NOMO-1 treated with DMSO at 0.1 percent for 48 hours (cell line): ENCODE measurements around the gene PSMD11.
A peak's percentile ranks its signal among the peaks of the same experiment; 100 is the strongest.

ENCODE experiments used
- DNase-seq: peaks from one replicate; lab custom pipeline; 2025; ENCODE audit not compliant: unreplicated experiment; lab: John Stamatoyannopoulos, UW

Gene PSMD11

DNA sequence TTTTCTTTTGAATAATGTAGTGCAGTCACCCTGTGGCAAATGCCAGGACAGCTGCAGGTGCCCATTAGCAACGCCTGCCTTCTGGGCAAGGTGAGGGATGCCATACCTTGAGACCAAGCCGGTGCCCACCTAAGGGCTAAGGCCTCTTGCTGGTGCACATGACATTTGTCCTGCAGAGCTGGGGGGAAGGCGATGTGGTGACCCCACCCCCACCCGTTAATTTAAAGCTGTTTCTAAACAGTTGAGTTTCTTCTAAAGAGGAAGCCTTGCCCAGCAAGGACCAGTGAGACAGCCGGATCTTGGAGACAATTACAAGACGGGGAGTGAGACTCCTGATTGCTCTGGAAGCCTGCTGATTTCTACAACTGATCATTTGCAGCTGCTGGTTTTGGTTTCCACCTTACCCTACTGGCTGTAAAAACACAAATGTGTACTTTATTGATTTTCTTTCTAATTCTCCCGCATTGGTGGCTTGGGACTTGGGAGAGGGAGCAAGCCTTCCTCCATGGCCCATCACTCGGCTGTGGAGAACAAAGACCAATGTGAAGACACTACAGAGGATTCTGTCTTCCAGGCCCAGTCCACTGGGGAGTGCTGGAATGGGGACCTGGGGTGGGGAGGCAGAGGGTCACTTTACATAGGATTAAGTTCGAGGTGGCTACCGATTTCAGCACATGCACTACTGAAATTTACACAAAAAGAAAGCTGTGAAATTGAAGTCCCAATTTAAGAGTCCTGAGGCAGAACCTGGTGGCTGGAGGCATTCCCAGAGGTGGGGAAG, 45.2 kb downstream of the PSMD11 start:
- DNase-seq, result peak; percentile 6

DNA sequence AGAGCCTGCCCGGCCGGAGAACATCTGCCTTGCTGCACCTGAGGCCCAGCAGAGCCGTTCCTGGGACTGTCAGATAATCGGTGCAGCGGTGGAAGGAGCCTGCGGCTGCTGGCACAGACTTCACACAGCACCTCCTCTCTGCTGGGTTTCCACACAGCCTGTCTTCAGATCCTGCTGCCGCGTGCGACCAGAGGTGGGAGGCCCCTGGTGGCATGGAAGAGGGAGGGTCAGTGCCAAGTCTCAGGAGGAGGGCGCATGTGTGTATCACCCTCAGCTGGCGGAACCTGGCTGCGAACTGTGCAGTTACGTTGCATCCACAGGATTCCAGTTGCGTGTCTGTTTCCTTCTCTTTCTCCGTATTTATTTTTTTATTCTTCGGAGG, 45.8 kb downstream of the PSMD11 start:
- no peak for DNase-seq

DNA sequence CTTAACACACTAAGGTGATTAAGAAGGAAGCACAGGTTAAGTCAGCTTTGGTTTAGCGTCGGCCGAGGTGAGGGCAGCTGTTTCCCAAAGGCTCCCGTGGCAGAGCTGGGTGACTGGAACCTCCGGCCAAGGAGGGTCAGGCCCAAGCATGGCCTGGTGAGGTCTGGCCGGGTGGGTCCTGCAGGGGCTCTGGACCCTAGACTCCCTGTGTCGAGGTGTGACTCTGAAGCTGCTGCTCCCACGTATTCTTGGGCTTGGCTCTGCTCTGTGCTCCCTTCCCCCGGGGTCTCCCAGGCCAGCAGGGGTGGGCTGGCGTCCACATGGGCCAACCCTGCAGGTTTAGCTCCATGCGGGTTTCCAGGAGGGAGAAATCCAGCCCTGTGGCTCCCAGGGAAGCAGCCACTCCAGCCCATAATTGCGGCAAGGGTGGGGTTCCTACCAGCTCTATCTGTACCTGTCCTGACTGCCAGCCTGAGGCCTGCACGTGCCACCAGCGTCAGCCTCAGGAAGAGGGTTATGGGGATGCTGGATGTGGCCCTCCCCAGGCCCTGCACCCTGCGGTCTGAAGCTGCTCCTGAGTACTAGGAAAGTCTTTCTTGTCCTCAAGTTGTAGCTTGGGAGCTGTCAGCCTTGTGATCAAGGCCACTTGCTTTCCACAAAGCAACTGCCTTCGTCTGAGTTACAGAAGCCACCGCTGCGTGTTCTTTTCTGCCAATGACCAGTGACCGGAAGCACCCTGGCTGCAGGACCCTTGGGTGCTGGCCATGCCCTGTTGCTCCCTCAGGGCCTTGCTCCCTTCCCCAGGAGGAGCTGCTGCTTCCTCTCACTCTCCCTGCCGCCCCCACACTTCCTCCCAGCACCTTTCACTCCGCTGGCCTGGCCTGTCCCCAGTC, 47.3 kb downstream of the PSMD11 start:
- DNase-seq, result no peak

DNA sequence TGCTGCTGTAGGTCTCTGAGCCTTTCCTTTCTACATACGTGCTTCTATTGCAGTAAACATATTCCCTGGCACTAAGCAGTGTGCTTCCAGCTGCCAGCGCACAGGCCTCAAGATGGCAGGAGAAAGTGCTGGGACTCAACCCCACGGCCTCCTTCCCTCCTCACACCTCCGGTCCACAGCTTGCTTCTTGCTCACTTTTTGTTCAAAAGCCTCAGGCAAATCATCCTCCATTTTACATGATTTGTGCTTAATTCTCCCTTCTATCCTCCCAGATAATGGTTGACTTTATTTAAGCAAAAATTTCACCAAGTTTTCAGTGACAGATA, 47.9 kb downstream of the PSMD11 start:
- no peak for DNase-seq

DNA sequence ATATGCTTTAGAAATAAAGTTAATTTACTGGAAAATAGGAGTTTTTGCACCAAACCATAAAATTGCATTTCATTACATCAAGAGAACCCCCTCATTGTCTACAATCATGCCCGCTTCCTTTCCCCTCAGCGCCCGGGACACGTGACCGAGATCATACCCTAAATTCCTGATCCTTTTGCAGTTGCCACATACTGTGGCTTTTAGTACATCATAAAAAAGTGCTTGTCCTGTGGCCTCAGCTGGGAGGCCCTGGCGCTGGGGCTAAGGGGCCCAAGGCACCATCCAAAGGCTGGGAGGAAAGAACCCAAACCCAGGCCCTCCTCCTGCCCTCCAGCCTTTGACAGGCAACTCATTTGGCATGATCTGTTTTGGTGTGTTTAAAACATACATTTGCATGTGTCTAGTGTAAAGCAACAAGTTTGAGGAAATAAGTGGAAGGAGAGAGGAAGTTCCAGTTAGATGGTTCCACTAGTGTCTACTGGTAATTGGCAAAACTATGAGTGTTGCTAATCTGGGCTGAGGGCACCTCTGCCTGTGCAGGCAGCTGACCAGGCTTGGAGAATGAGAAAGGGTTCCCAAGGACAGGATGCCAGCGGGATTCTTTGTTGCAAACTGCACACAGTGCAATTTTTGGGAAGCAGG, 48.5 kb downstream of the PSMD11 start:
- DNase-seq, result peak; percentile 74

DNA sequence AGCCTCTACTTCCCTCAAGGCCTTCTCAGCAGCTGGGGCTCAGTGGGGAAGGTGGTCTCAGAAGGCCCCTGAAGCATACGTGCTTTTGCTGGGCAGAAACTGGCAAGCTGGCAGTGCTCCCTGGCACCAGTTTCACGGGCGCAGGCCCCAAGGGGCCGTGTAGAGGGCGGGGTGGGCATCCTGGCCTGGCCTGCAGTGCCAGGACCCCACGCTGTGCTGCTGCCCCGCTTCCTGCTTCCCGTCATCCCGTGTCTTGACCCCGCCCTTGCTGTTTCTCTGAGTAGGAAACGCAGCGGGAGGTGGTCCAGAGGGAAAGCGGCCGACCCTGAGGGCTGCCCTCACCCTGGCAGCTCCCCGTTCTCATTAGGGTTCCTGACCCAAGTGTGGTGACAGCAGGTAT, 49.3 kb downstream of the PSMD11 start:
- no peak for DNase-seq

DNA sequence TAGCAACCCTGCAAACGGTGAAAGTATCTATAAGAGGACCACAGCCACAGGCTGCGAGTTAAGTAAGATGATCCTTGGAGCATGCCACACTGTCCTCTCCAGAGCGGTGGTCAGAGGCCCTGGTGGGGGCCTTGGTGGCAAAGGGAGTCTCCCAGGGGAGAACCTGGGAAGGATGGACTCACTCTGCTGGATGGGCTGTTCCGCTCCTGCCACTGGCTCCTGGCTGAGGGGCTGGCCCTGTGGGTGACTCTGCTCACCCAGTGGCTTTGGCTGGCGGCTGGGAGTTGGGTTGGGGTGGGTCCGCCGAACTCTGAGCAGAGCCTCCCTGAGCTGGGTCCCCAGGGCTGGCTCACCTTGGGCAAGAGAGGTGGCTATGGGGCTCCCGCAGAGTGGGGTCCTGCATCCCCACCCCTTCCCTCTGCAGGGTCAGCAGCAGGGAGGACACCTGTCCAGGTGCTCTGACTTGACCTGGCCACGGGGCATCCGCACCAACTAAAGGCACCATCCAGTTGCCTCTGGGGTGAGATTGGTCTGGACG, 49.7 kb downstream of the PSMD11 start:
- no peak for DNase-seq

DNA sequence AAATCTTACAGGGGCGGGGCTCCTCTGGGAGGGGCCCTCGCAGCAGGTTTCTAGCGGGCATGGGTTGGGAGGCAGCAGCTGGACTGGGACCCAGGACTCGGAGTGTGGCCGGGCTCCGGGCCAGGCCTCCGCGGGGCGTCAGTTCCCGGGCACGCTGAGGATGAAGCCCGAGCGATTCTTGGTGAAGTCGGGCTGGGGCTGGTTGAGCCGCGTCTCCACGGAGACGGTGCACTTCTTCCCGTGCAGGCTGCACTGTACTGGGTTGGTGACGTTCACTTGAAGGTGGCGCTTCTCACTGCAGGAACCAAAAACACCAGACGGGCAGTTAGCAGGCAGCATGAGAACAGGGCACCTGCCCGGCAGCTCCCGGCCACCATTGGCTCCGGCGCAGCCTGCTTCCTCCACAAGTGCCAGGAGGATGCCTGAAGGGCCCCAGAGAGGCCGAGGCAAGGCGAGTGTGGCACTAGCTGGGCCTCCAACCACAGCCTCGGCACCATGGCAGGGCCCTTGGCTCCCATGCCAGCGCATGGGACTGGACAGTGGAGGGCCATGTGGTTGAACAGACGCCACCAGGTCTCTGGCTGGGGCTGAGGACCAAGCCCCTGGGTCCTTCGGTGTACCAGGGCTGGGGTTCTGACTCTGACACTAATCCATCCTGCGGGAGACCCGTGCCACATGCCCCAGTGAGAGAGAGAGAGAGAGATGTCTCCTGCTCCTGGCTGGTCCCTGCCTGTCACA, 50.5 kb downstream of the PSMD11 start:
- DNase-seq, result peak; percentile 71

DNA sequence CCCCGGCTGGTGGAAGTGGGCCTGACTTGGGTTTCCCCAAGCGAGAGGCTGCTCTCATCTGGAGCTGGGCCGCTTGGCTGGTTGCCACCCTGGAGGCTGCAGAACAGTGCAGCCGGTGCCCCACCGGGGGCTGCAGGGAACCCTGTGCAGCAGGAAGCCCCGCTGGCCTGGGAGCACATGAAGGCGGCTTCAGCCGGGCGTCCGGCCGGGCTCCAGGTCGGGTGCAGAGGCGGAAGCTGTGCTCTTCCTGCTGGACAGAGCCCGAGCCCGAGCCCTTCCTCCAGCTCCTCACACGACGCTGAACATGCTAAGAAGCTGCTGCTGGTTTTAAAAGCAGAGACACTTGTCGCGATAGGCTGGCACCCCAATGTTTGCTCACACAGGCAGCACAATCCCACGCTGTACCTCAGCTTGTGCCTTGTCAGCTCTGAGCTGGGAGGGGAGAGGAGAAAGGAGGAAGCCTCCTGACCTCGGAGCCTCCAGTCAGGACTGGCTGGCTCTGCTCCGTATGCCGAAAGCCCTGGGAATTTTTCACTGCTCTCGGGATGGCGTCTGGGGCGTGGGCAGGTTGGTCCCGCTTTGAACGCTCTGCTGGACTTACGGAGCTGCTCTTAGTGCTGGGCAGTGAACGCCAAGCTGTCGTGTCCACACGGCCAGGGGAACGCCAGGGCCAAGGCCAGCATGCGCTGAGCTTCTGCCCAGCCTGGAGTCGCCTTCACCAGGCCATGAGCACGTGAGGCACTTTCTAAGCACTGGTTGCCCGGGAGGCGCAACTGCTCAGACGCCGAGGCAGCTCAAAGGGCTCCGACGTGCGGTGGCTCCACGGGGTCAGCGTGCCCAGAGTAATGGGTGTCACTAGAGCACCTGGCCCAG, 51.3 kb downstream of the PSMD11 start:
- DNase-seq, result no peak

DNA sequence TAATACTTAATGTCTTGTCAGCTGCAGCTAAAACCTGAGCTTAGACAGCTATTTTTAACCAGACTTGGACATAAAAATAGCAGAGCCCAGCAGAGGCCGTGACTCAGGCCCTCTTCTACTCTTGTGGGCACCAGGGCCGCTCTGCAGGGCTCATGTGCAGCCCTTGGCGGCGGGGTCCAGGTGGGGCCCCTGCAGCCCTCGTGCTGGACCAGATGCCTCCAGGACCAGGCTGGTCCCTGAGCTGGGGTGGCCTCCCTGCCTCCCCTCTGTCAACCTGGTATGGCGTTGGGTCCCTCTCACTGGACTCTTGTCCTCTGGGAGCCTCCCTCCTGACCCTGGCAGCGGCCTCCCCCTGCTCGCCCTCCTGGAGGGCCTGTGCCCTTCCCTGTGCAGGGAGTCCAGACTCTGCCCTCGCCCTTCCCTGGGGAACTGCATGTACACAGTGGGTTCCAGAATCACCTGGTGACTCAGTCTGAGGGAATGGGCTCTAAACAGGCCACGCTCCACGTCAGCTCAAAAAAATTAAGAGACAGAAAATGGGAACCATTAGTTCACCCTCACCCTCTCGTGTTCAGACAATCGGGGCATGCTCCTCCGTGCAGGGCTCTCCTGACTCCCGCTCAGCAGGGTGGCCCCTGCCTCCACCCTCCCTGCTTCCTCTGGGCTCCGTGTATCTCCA, 52.2 kb downstream of the PSMD11 start:
- no peak for DNase-seq

DNA sequence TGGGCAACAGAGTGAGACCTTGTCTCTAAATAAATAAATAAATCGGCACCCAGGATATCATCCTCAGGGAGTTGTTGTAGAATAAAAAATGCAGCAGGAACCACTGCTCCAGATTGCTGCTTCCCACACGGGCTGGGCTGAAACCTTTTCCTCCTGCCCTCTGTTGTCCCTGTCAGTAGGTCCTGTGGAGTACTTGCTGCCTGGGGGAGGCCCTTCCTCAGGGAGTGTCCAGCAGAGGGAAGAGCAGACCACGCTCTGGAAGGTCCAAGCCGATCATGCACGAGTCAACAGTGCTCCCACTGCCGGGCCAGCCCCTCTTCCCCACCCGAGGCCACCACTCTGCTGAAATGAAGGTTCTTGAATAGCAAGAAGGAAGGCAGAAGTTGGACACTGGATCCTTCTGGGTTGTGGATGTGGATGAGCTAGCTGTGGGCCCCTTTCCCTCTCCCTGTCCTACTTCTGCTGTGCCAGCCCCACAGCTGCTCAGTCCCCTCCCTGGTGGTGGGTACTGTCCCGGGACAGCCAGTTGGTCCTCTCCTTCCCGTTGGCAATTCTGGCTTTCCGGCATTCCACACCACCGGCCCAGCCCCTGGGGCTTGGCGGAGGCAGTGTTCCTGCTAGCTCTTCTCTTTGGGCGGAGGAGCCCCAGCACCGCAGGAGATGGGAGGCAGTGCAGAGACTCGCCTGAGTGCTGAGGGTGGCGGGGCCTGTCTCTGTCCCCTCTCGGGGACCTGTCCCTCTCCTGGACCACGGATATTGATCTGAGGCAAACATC, 53.3 kb downstream of the PSMD11 start:
- no peak for DNase-seq

DNA sequence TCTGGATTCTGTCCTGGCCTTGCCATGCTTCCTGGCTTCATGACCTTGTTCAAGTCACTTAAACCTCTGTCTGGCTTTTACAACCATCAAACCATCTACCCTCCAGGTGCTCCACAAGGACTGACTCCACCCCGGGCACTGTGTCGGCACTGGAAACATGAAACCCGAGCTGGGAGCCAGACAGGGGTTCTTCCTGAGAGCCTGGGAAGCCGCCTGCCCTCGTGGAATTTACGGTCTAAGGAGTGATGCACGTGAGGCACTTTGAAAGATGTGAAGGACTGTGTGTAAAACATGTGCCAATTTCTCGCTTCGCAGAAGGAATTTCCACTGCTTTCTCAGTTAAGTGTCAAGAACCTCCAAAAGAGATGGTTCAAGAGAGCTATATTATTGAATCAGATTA, 54.1 kb downstream of the PSMD11 start:
- no peak for DNase-seq

DNA sequence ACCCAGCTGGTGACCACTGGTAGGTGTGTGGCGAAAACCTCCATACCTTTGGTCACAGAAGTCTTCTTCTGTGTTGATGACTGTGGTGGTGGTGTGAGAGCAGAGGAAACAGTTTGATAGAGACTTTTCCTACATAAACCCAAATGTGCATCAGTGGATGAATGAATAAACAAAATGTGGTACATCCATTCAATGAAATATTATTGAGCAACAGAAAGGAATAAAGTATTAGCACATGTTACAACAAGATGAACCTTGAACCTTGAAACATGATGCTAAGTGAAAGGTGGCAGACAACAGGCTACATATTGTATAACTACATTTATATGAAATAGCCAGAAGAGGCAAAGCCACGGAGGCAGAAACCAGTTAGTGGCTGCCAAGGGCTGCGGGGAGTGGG, 57.7 kb downstream of the PSMD11 start:
- DNase-seq, result no peak

DNA sequence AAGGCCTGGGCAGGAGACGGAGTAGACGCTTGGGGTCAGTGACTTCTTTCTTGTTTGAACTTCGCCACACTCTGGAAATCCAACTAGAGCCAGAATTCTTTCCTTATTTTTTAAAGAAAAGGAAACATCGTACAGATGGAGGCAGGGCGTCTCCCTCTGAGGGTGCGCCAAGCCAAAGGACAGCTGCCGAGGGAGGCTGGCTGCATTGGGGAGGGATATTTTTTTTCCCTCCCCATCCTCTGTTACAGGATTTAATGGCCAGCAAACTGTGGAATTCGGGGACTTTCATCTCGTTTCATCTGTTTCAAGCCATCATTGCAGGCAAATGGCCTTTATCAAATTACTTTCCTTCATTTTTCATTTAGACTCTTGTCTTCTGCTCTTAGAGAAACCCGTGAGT, 58.4 kb downstream of the PSMD11 start:
- DNase-seq, result no peak

DNA sequence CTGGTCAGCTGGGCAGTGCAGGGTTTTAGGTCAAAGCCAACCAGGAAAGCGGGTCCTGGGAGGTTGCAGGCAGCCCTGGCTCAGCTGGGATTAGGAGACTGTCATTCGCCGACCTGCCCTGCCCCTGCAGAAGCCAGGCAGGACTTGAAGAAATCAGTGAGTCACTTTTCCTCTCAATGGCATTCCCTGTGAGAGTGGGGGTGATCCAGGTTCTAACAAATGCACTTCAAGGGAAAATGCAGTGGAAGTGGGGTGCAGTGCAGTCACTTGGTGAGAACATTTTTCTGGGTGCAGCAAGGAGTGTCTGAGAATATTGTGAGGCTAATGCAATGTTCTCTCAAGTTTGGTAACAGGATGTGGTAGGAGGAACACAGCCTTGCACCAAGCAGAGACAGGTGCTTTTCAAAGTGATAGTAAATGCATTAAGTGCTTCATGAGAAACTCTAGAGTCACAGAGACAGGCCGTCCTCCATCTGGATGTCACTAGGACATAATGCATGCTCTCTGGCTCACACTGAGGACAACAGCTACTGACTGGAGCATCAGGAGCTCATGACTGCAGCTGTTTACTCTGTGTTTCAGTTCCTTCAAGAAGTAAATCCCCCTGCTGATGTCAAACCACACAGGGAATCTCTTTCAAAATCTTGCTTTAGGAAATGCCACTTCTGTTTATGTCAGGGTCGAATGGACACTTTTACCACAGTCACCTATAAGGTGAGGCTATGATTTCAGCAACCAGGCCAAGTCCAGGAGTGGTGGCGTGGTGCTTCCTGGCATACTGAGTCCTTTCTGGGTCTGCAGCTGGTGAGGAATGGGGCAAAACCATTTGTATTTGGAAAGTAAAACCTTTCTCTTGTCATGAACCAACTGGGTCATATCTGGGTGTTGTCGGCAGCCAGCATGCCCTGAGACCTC, 59.2 kb downstream of the PSMD11 start:
- peak; percentile 75 for DNase-seq

DNA sequence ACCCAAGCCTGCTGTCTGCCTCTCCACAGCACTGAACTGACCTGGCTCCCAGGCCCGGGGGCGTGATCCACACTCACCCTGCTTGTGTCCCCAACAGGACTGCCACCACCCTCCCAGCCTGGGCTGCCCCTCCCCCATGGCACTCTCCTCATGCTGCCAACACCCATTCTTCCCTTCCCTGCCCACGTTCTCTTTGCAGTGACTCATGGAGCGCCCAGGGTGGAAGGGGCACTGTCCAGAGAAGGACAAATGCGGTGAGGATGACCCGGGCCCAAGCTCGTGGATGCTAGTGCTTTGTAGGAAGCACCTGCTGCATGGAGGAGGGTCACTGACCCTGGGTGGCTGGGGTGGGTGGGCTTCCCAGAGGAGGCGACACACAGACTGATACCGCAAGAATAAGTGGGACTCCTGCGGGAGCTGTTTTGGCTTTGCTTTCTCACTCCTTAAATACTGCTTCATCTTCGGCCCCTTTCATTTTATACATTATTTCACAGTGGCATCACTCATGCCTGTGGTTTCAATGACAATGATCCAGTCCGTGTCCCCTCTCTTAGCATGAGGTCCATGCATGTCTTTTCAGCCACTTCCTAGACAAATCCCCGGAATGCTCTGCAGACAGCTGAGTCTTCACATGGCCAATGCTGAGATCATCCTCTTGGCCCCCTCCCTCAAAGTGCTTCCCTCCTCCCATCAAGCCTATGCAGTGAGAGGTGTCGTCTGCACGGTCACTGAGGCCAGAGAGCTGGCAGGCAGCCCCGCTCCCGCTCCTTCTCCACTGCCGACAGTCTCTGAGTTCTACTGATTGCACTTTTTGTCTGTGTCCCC, 60.1 kb downstream of the PSMD11 start:
- DNase-seq, result no peak

DNA sequence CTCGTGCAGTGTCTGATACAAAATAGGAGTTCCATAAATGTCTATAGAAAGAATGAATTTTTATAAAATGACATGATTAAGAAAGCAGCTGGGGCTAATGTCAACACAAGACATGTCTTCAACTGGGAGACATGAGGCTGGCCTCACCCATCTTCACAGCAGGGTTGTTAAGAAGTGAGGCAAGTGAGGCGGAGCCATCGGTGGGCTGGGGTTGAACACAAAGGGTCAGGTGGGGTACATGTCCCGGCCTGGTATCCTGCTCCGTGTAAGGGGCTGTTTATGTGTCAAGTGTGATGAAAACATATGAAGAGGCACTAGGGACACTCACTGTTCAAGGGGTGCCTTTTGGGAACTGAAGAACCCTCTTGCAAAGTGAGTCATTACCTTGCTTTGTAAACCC, 64.6 kb downstream of the PSMD11 start:
- no peak for DNase-seq
